Nucleus accumbens (tissue), 56 donors: ENCODE results near the gene RYR1.
"Not testable (repeated sequence)": the region's sequence is repeated elsewhere in the genome, so short reads cannot be mapped to it uniquely, and the experiment has no call there.

ENCODE experiments used
- DNase-seq, 56 donors: peaks; one replicate each; lab custom pipeline; 2025; lab: John Stamatoyannopoulos, UW

Gene RYR1

GRCh38 chr19:38553239-38553638 lies 119.7 kb downstream of the RYR1 start:
- DNase-seq = not testable (repeated sequence)

- DNase-seq = no peak
These were observed 121.2 kb downstream of the RYR1 start for GRCh38 chr19:38554676-38555141.

GRCh38 chr19:38555200-38555599 lies 121.7 kb downstream of the RYR1 start:
- DNase-seq = no peak

GRCh38 chr19:38556521-38557174 lies 123.2 kb downstream of the RYR1 start:
- DNase-seq = no peak

GRCh38 chr19:38557205-38557799 lies 123.8 kb downstream of the RYR1 start:
- no peak for DNase-seq

GRCh38 chr19:38558933-38559332 lies 125.4 kb downstream of the RYR1 start:
- not testable (repeated sequence) for DNase-seq

- no peak for DNase-seq
These were observed 126.2 kb downstream of the RYR1 start for GRCh38 chr19:38559428-38560401.

- DNase-seq = no peak
These were observed 127.6 kb downstream of the RYR1 start for GRCh38 chr19:38561053-38561606.

GRCh38 chr19:38561658-38562057 lies 128.2 kb downstream of the RYR1 start:
- DNase-seq = no peak

- no peak for DNase-seq
These were observed 128.6 kb downstream of the RYR1 start for GRCh38 chr19:38562096-38562495.

GRCh38 chr19:38563475-38563874 lies 130.0 kb downstream of the RYR1 start:
- DNase-seq = no peak

GRCh38 chr19:38564981-38565690 lies 131.6 kb downstream of the RYR1 start:
- no peak for DNase-seq

- no peak for DNase-seq
These were observed 132.2 kb downstream of the RYR1 start for GRCh38 chr19:38565691-38566105.

- no peak for DNase-seq
These were observed 136.0 kb downstream of the RYR1 start for GRCh38 chr19:38569368-38569983.

- no peak for DNase-seq
These were observed 138.2 kb downstream of the RYR1 start for GRCh38 chr19:38571682-38572081.

GRCh38 chr19:38577826-38578225 lies 144.3 kb downstream of the RYR1 start:
- no peak for DNase-seq

GRCh38 chr19:38579304-38579703 lies 145.8 kb downstream of the RYR1 start:
- DNase-seq = not testable (repeated sequence)

GRCh38 chr19:38580080-38580479 lies 146.6 kb downstream of the RYR1 start:
- no peak for DNase-seq

- no peak for DNase-seq
These were observed 149.9 kb downstream of the RYR1 start for GRCh38 chr19:38583219-38583984.
